ENCODE measurements around the gene ZNF419.

DNA sequence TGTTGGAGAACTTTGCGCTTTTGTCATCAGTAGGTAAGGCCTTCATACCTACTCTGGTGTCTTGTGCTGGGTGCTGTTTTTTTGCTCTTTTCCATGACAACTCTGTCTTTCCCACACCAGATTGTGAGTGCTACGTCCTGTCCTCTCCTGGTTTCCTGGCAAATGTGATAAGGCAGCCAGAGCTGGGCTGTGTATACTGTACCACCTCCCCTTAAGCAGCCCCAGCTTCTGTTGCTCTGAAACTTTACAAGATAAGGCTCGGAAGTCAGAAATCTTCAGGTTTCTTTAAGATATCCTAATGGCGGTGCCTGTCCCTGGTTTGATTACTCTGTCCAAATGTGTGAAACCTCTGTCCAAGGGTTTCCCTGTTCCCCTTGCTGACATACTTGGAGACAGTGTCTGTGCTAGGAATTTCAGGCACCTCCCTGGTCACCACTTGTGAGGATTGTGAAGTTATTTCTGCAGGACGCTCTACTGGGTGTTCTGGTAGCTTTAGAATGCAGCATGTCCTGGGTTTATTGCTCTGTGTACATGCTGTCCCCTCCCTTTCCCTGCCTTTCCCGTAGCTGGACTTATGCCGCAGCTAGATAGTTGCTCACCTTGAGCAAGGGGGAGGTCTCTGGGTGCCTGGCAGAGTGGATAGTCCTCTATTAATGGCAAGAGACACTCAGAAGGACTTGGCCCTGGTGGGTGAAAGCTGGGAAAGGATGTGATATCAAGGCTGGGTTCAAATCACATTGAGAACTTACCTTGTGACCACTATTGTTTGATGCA lies 45.4 kb upstream of the ZNF419 start:
- TF ChIP-seq, protein P1, sequence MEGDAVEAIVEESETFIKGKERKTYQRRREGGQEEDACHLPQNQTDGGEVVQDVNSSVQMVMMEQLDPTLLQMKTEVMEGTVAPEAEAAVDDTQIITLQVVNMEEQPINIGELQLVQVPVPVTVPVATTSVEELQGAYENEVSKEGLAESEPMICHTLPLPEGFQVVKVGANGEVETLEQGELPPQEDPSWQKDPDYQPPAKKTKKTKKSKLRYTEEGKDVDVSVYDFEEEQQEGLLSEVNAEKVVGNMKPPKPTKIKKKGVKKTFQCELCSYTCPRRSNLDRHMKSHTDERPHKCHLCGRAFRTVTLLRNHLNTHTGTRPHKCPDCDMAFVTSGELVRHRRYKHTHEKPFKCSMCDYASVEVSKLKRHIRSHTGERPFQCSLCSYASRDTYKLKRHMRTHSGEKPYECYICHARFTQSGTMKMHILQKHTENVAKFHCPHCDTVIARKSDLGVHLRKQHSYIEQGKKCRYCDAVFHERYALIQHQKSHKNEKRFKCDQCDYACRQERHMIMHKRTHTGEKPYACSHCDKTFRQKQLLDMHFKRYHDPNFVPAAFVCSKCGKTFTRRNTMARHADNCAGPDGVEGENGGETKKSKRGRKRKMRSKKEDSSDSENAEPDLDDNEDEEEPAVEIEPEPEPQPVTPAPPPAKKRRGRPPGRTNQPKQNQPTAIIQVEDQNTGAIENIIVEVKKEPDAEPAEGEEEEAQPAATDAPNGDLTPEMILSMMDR (IDR thresholded peaks at IDR 0.05 in 2 of 3, conservative IDR thresholded peaks at IDR 0.05 in 1 of 3; ENCODE audit: borderline replicate concordance in 1 of 3, insufficient read depth in 1 of 3, low read depth in 2 of 3, low read length in 2 of 3) = no peak
- TF ChIP-seq JUND (IDR thresholded peaks at IDR 0.05) (no peak), RAD21 (IDR thresholded peaks at IDR 0.05; ENCODE audit: low read depth) (no peak), POLR2AphosphoS5 (IDR thresholded peaks at IDR 0.05; ENCODE audit: low read depth, low read length) (no peak), POLR2A (IDR thresholded peaks at IDR 0.05; ENCODE audit: borderline replicate concordance, extremely low read depth, insufficient read depth, insufficient read length) (no peak), YY1 (IDR thresholded peaks at IDR 0.05; ENCODE audit: extremely low read depth, insufficient replicate concordance, low read depth, low read length) (no peak), TCF7L2 (IDR thresholded peaks at IDR 0.05; ENCODE audit: borderline replicate concordance, extremely low read depth, insufficient read depth, insufficient read length) (no peak), EZH2phosphoT487 (IDR thresholded peaks at IDR 0.05; ENCODE audit: borderline replicate concordance) (no peak), CEBPB (IDR thresholded peaks at IDR 0.05; ENCODE audit: low read depth) (no peak), EZH2 (IDR thresholded peaks at IDR 0.05) (no peak), ZNF274 (IDR thresholded peaks at IDR 0.05; ENCODE audit: low read depth, low read length) (no peak), SP1 (IDR thresholded peaks at IDR 0.05; ENCODE audit: low read depth) (no peak)
- TF ChIP-seq, protein P2, sequence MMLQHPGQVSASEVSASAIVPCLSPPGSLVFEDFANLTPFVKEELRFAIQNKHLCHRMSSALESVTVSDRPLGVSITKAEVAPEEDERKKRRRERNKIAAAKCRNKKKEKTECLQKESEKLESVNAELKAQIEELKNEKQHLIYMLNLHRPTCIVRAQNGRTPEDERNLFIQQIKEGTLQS (IDR thresholded peaks at IDR 0.05) = no peak

Data from HCT116 (cell line).